Measurements from ENCODE around the gene SIGLEC9.
"Not testable (repeated sequence)": the region's sequence is repeated elsewhere in the genome, so short reads cannot be mapped to it uniquely, and the experiment has no call there.

SIGLEC9 gene

GRCh38 chr19:51156710-51157109 is 32.0 kb downstream of the SIGLEC9 start:
- FAIRE-seq = no peak
- TF ChIP-seq POLR2A (IDR thresholded peaks at IDR 0.05; ENCODE audit: low read depth, low read length) (no peak), TAF1 (IDR thresholded peaks at IDR 0.05; ENCODE audit: borderline replicate concordance, low read depth, low read length) (no peak), POLR2AphosphoS5 (IDR thresholded peaks at IDR 0.05; ENCODE audit: low read depth, low read length) (no peak)

GRCh38 chr19:51157265-51157664 is 32.6 kb downstream of the SIGLEC9 start:
- FAIRE-seq (no peak), DNase-seq (ENCODE audit: insufficient read length) (no peak)
- TF ChIP-seq POLR2AphosphoS5 (IDR thresholded peaks at IDR 0.05; ENCODE audit: low read depth, low read length) (no peak), TAF1 (IDR thresholded peaks at IDR 0.05; ENCODE audit: borderline replicate concordance, low read depth, low read length) (no peak), POLR2A (IDR thresholded peaks at IDR 0.05; ENCODE audit: low read depth, low read length) (no peak)

More at GRCh38 chr19:51156710-51157109, 32.0 kb downstream of the SIGLEC9 start:
- DNase-seq (ENCODE audit: insufficient read length) = no peak

- FAIRE-seq (peak; percentile 90), DNase-seq (ENCODE audit: insufficient read length) (no peak)
- no peak for TF ChIP-seq POLR2A (IDR thresholded peaks at IDR 0.05; ENCODE audit: low read depth, low read length)
- no peak for TF ChIP-seq TAF1 (IDR thresholded peaks at IDR 0.05; ENCODE audit: borderline replicate concordance, low read depth, low read length)
- no peak for TF ChIP-seq POLR2AphosphoS5 (IDR thresholded peaks at IDR 0.05; ENCODE audit: low read depth, low read length)
These were observed 33.9 kb downstream of the SIGLEC9 start for GRCh38 chr19:51158474-51159129.

- TF ChIP-seq POLR2AphosphoS5 (IDR thresholded peaks at IDR 0.05; ENCODE audit: low read depth, low read length) = no peak
- TF ChIP-seq TAF1 (IDR thresholded peaks at IDR 0.05; ENCODE audit: borderline replicate concordance, low read depth, low read length) = no peak
- no peak for TF ChIP-seq POLR2A (IDR thresholded peaks at IDR 0.05; ENCODE audit: low read depth, low read length)
- no peak for FAIRE-seq
- DNase-seq (ENCODE audit: insufficient read length) = no peak
These were observed 35.0 kb downstream of the SIGLEC9 start for GRCh38 chr19:51159656-51160055.

DNA sequence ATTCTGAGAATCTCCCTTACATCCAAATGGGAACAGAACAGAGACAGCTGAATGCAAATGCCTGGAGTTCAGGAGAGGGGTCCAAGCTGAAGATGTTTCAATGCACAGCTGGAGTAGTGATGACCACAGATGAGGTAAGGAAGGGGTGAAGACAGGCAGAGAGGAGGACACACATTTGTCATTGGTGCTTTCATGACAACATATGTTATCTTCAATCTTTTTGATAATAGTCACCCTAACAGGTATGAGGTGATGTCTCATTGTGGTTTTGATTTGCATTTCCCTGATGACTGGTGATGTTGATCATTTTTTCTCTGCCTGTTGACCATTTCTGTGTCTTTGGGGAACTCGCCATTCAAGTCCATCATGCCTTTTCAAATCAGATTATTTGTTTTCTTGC is 36.6 kb downstream of the SIGLEC9 start:
- TF ChIP-seq POLR2A (IDR thresholded peaks at IDR 0.05; ENCODE audit: low read depth, low read length) = no peak
- no peak for TF ChIP-seq POLR2AphosphoS5 (IDR thresholded peaks at IDR 0.05; ENCODE audit: low read depth, low read length)
- no peak for TF ChIP-seq TAF1 (IDR thresholded peaks at IDR 0.05; ENCODE audit: borderline replicate concordance, low read depth, low read length)
- DNase-seq (ENCODE audit: insufficient read length) (no peak), FAIRE-seq (no peak)

- no peak for DNase-seq (ENCODE audit: insufficient read length)
- no peak for TF ChIP-seq POLR2AphosphoS5 (IDR thresholded peaks at IDR 0.05; ENCODE audit: low read depth, low read length)
- TF ChIP-seq TAF1 (IDR thresholded peaks at IDR 0.05; ENCODE audit: borderline replicate concordance, low read depth, low read length) = no peak
- TF ChIP-seq POLR2A (IDR thresholded peaks at IDR 0.05; ENCODE audit: low read depth, low read length) = no peak
- FAIRE-seq = no peak
These were observed 37.3 kb downstream of the SIGLEC9 start for GRCh38 chr19:51161867-51162496.

- TF ChIP-seq POLR2AphosphoS5 (IDR thresholded peaks at IDR 0.05; ENCODE audit: low read depth, low read length) (no peak), POLR2A (IDR thresholded peaks at IDR 0.05; ENCODE audit: low read depth, low read length) (no peak), TAF1 (IDR thresholded peaks at IDR 0.05; ENCODE audit: borderline replicate concordance, low read depth, low read length) (no peak)
- no peak for DNase-seq (ENCODE audit: insufficient read length)
- no peak for FAIRE-seq
These were observed 38.6 kb downstream of the SIGLEC9 start for GRCh38 chr19:51163257-51163656.

GRCh38 chr19:51164215-51164614 is 39.5 kb downstream of the SIGLEC9 start:
- TF ChIP-seq POLR2A (IDR thresholded peaks at IDR 0.05; ENCODE audit: low read depth, low read length) (no peak), POLR2AphosphoS5 (IDR thresholded peaks at IDR 0.05; ENCODE audit: low read depth, low read length) (no peak), TAF1 (IDR thresholded peaks at IDR 0.05; ENCODE audit: borderline replicate concordance, low read depth, low read length) (no peak)
- no peak for FAIRE-seq

GRCh38 chr19:51166846-51167490 is 42.3 kb downstream of the SIGLEC9 start:
- DNase-seq (ENCODE audit: insufficient read length) (no peak), FAIRE-seq (peak; percentile 54)
- TF ChIP-seq POLR2AphosphoS5 (IDR thresholded peaks at IDR 0.05; ENCODE audit: low read depth, low read length) (no peak), TAF1 (IDR thresholded peaks at IDR 0.05; ENCODE audit: borderline replicate concordance, low read depth, low read length) (no peak), POLR2A (IDR thresholded peaks at IDR 0.05; ENCODE audit: low read depth, low read length) (no peak)

More at GRCh38 chr19:51164215-51164614, 39.5 kb downstream of the SIGLEC9 start:
- DNase-seq (ENCODE audit: insufficient read length) = no peak

DNA sequence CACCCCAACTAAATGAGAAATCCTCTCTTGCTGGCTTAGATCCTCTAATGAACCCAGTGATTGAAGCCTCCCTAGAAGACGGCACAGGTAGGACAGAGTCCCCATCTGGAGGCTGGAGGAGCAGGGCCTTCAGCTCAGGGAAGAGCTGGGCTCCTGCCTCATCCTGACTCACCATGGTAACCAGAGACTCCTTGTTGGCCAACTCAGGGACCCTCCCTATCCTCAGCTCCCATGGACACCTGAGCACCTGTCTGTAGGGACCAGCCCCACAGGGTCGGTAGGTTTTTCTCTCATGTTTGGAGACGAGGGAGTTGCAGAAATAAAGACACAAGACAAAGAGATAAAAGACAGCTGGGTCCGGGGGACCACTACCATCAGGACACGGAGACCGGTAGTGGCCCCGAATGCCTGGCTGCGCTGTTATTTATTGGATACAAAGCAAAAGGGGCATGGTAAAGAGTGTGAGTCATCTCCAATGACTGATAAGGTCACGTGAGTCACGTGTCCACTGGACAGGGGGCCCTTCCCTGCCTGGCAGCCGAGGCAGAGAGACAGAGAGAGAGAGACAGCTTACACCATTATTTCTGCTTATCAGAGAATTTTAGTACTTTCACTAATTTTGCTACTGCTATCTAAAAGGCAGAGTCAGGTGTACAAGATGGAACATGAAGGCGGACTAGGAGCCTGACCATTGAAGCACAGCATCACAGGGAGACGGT is 44.0 kb downstream of the SIGLEC9 start:
- TF ChIP-seq TAF1 (IDR thresholded peaks at IDR 0.05; ENCODE audit: borderline replicate concordance, low read depth, low read length) = no peak
- no peak for TF ChIP-seq POLR2A (IDR thresholded peaks at IDR 0.05; ENCODE audit: low read depth, low read length)
- no peak for TF ChIP-seq POLR2AphosphoS5 (IDR thresholded peaks at IDR 0.05; ENCODE audit: low read depth, low read length)
- DNase-seq (ENCODE audit: insufficient read length) = no peak
- no peak for FAIRE-seq

DNA sequence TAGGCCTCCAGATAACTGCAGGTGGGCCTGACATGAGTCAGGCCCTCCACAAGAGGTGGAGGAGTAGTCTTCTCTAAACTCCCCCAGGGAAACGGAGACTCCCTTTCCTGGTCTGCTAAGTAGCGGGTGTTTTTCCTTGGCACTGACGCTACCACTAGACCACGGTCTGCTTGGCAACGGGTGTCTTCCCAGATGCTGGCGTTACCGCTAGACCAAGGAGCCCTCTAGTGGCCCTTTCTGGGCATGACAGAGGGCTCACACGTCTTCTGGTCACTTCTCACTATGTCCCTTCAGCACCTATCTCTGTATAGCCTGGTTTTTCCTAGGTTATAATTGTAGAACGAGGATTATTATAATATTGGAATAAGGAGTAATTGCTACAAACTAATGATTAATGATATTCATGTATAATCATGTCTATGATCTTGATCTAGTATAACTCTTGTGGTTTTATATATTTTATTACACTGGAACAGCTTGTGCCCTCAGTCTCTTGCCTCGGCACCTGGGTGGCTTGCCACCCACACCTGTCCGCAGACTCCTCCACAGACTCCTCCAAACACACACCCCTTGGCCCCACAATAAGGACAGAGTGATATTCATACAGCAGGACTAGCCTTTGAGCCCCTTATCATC is 44.7 kb downstream of the SIGLEC9 start:
- not testable (repeated sequence) for DNase-seq (ENCODE audit: insufficient read length)
- FAIRE-seq = peak; percentile 92

All from GM12892 (cell line).